Cerebellar nuclear complex (tissue), 1 donor: ENCODE data around the gene SLC2A10.

Source experiments
- DNase-seq, 2 experiments: peaks; one replicate each; lab custom pipeline; 2025; lab: John Stamatoyannopoulos, UW

The SLC2A10 gene

GRCh38 chr20:46770330-46771194 is 61.1 kb downstream of the SLC2A10 start:
- no peak for DNase-seq

GRCh38 chr20:46771195-46771588 is 61.7 kb downstream of the SLC2A10 start:
- DNase-seq = no peak

DNA sequence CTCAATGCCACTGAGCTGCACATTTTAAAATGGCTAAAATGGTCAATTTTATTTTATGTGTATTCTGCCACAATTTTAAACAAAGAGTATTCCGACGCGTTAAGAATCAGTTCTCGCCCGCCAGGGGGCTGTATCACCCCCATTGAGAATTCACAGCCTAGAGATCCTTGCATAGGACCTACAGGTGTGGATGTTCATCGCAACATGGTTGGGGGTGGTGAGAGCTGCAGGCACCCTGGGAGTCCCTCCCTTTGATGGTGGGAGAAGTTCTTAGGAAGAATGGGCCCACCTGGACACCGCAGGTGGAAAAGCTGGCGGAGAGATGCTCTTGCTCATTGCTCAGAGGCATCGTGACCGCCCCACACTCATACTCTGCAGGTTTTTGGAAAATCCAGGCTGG is 63.5 kb downstream of the SLC2A10 start:
- DNase-seq = no peak

DNA sequence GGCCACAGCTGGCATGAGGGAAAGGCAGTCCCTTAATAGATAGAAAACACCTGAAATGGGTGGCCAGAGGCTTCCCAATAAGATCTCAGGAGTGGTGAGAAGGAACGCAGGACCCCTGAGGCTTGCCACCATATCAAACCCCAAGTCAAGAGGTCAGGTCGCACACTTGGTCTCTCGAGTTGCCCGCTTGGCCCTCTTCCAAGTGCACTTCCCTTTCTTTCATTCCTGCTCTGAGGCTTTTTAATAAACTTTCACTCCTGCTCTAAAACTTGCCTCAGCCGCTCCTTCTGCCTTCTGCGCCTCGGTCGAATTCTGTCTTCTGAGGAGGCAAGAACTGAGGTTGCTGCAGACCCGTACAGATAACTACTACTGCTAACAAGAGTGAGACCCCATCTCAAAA is 64.2 kb downstream of the SLC2A10 start:
- no peak for DNase-seq

DNA sequence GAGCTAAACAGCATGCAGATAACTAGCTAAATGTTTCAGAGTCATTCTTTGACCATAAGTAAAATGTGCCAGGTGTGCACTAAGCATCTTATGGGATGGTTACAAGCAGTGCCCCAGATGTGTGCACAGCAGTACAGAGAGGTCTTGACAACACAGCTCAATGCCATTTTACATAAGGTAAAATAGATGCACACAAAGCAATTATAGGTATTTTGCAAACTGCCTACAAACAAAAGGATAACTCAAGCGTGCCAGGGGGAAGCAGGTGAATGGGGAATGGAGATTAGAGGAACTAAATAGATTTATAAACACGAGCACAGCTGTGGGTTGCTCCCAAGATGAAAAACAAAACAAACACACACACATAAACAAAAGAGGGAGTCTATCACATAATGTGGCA is 64.8 kb downstream of the SLC2A10 start:
- DNase-seq = no peak

DNA sequence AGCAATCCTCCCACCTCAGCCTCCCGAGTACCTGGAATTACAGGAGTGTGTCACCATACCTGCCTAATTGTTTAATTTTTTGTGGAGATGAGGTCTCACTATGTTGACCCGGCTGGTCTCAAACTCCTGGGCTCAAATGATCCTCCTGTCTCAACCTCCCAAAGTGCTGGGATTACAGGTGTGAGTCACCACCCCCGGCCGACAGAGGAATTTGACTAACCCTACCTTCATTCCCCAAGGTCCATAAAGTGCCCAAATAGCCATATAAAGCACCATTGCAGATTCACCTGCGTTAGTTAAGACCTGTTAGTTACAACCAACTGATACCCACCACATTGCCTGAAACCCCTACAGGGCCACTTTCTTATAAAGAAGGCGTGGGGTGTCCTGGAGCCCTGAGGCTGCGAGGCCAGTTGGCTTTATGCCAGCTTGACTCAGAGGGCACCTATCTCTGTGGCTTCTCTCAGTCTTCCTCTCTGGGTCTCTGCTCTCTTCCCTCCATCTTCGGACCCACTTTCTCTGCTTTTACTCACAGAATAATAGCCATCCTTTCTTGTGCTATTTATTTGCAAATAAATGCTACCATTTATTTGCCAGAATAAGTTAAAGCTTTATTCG is 65.6 kb downstream of the SLC2A10 start:
- DNase-seq = no peak

GRCh38 chr20:46775806-46776205 is 66.4 kb downstream of the SLC2A10 start:
- no peak for DNase-seq

- no peak for DNase-seq
These were observed 67.9 kb downstream of the SLC2A10 start for GRCh38 chr20:46777331-46777730.

- DNase-seq = no peak
These were observed 70.4 kb downstream of the SLC2A10 start for GRCh38 chr20:46779831-46780230.

DNA sequence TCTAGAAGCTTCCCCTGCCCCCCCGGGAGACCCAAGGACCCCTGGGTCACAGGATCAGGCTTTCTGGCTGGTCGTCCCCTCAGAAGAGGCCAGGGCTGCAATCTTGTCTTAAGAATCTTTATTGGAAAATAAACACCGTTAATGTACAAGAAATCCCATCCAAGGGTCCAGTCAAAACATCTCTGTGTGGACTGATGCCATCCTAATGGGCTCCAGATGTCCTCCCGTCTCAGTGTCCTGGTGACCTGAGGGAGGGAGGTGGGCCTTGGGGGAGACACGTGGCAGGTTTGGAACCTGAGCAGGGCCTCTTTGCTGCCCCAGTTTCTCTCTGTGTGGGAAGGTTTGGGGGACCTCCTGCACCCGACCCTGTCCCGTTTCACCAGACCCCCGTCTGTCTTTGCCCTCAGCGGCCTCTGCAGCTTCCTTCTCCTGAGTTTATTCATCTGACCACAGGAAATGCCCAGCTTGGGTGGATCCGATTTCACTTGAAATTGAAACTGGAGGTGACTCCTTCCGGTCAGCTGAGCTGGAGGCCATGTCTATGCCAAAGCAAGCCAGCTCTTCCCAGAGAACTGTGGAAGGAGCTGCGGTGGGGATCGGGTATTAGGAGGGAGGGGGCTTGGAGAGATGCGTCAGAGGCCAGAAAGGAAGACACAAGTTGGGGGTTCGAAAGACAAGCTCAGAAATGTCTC is 75.1 kb downstream of the SLC2A10 start:
- no peak for DNase-seq
